OCI-LY3 (cell line): ENCODE data around the gene MT1A.
"Not testable (repeated sequence)": the region's sequence is repeated elsewhere in the genome, so short reads cannot be mapped to it uniquely, and the experiment has no call there.

ENCODE experiments used
- EZH2phosphoT487 ChIP-seq: fragments of 200-600 bp; shearing (Covaris generic); IDR thresholded peaks from 2 replicates; pipeline ENCODE4 v1.6.1; 2018; ENCODE audit warnings: antibody characterized with exemption, mixed run types, low read depth
- TF ChIP-seq, protein P1 (sequence below): fragments of 200-600, 300-600 bp; sonication (generic); IDR thresholded peaks from 2 replicates; pipeline ENCODE4 v1.5.1; 2014; ENCODE audit warnings: antibody characterized with exemption, low read length, low read depth

DNA sequence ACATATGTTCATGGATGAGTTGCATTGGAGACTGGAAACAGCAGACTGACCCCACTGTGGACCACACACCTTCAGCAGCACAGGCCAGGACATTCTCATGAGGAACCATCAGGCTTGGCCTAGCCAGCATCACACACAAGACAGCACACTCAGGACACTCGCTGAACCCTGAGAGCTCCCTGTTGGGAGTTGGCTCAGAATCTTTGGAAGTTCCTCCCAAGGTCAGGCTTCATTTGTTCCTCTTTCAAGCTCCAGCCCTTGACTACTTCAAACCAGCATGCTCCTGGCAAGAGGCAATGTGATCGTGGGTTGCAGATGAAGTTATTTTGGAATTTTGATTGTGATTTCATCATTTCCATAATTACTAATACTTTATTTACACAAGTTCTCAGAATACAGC, 33.2 kb downstream of the MT1A start:
- TF ChIP-seq EZH2phosphoT487, result not testable (repeated sequence)
- TF ChIP-seq, protein P1, sequence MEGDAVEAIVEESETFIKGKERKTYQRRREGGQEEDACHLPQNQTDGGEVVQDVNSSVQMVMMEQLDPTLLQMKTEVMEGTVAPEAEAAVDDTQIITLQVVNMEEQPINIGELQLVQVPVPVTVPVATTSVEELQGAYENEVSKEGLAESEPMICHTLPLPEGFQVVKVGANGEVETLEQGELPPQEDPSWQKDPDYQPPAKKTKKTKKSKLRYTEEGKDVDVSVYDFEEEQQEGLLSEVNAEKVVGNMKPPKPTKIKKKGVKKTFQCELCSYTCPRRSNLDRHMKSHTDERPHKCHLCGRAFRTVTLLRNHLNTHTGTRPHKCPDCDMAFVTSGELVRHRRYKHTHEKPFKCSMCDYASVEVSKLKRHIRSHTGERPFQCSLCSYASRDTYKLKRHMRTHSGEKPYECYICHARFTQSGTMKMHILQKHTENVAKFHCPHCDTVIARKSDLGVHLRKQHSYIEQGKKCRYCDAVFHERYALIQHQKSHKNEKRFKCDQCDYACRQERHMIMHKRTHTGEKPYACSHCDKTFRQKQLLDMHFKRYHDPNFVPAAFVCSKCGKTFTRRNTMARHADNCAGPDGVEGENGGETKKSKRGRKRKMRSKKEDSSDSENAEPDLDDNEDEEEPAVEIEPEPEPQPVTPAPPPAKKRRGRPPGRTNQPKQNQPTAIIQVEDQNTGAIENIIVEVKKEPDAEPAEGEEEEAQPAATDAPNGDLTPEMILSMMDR, result not testable (repeated sequence)
